ENCODE data around the gene FOXN1.

DNA sequence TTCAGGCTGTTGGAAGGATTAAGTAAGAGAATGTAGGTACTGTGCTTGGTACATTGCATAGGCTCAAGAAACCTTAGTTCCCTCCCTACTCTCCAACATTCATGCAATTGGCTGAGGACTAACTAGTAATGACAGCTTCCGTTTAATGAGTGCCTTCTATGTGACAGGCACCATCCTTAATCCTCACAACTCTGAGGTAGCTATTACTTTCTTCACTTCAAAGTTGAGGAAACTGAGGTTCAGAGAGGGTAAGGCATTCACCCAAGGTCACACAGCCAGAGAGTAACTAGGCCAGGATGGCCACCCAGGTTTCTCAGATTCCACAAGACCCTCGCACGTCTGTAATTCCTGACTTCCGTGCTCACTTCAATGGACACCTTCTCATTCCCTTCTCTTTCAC is 24.1 kb downstream of the FOXN1 start:
- TF ChIP-seq, protein P1, sequence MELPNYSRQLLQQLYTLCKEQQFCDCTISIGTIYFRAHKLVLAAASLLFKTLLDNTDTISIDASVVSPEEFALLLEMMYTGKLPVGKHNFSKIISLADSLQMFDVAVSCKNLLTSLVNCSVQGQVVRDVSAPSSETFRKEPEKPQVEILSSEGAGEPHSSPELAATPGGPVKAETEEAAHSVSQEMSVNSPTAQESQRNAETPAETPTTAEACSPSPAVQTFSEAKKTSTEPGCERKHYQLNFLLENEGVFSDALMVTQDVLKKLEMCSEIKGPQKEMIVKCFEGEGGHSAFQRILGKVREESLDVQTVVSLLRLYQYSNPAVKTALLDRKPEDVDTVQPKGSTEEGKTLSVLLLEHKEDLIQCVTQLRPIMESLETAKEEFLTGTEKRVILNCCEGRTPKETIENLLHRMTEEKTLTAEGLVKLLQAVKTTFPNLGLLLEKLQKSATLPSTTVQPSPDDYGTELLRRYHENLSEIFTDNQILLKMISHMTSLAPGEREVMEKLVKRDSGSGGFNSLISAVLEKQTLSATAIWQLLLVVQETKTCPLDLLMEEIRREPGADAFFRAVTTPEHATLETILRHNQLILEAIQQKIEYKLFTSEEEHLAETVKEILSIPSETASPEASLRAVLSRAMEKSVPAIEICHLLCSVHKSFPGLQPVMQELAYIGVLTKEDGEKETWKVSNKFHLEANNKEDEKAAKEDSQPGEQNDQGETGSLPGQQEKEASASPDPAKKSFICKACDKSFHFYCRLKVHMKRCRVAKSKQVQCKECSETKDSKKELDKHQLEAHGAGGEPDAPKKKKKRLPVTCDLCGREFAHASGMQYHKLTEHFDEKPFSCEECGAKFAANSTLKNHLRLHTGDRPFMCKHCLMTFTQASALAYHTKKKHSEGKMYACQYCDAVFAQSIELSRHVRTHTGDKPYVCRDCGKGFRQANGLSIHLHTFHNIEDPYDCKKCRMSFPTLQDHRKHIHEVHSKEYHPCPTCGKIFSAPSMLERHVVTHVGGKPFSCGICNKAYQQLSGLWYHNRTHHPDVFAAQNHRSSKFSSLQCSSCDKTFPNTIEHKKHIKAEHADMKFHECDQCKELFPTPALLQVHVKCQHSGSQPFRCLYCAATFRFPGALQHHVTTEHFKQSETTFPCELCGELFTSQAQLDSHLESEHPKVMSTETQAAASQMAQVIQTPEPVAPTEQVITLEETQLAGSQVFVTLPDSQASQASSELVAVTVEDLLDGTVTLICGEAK (IDR thresholded peaks at IDR 0.05) = no peak
- TF ChIP-seq, protein P1 (CRISPR knock-in tag; IDR thresholded peaks at IDR 0.05) = no peak
- no peak for TF ChIP-seq JUND (CRISPR knock-in tag; IDR thresholded peaks at IDR 0.05)
- TF ChIP-seq, protein P2, sequence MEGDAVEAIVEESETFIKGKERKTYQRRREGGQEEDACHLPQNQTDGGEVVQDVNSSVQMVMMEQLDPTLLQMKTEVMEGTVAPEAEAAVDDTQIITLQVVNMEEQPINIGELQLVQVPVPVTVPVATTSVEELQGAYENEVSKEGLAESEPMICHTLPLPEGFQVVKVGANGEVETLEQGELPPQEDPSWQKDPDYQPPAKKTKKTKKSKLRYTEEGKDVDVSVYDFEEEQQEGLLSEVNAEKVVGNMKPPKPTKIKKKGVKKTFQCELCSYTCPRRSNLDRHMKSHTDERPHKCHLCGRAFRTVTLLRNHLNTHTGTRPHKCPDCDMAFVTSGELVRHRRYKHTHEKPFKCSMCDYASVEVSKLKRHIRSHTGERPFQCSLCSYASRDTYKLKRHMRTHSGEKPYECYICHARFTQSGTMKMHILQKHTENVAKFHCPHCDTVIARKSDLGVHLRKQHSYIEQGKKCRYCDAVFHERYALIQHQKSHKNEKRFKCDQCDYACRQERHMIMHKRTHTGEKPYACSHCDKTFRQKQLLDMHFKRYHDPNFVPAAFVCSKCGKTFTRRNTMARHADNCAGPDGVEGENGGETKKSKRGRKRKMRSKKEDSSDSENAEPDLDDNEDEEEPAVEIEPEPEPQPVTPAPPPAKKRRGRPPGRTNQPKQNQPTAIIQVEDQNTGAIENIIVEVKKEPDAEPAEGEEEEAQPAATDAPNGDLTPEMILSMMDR (CRISPR knock-in tag; IDR thresholded peaks at IDR 0.05) = no peak

Data from HepG2 (cell line).